SK-N-MC (cell line): Measurements from ENCODE around the gene RBKS.

Source experiments
- EZH2 ChIP-seq: fragments of 200-600 bp; sonication (generic); IDR thresholded peaks from one replicate; pipeline ENCODE4 v1.6.1; 2017; ENCODE audit warnings: antibody characterized with exemption
- FOXP2 ChIP-seq: optimal IDR thresholded peaks from 2 replicates; pipeline ENCODE3; 2011; ENCODE audit warnings: mild to moderate bottlenecking, moderate library complexity; ENCODE audit not compliant: insufficient read depth; ENCODE audit errors: extremely low read length, control extremely low read depth
- POLR2AphosphoS5 ChIP-seq: IDR thresholded peaks from 2 replicates; pipeline ENCODE4 v1.6.1; 2012; ENCODE audit warnings: mild to moderate bottlenecking, low read depth, low read length, borderline replicate concordance

DNA sequence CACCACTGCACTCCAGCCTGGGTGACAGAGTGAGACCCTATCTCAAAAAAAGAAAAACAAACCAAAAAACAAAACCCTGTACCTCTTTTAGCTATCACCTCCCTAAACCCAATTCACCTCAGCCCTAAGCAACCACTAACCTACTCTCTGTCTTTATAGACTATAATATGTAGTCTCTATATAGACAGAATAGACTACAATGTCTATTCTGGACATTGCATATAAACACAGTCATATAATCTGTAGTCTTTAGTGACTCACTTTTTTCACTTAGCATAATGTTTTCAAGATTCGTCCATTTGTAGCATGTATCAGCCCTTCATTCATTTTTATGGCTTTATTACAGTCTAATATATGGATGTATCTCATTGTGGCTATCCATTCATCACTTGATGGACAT, 155.9 kb downstream of the RBKS start:
- TF ChIP-seq EZH2 (no peak), POLR2AphosphoS5 (no peak), FOXP2 (no peak)
